ENCODE results near the gene PAM16.

Gene PAM16

GRCh38 chr16:4324492-4325252 lies 26.4 kb downstream of the PAM16 start:
- POLR2A ChIA-PET: no interaction called here
- CTCF ChIA-PET: interaction anchor here (1.6 to 17.8 kb wide), 3 partner anchors 16 to 71 kb away, joined by 4 to 201 read pairs (median 86); no protein-coding TSS in a partner anchor
- no peak for TF ChIP-seq CTCF (IDR thresholded peaks at IDR 0.05; ENCODE audit: control extremely low read depth, extremely low read depth, low read depth, missing control alignments)
- no peak for DNase-seq (ENCODE audit: extremely low spot score)

- TF ChIP-seq CTCF (IDR thresholded peaks at IDR 0.05; ENCODE audit: control extremely low read depth, extremely low read depth, low read depth, missing control alignments): no peak
- POLR2A ChIA-PET: no interaction called here
- CTCF ChIA-PET: interaction anchor here (0.7 to 17.8 kb wide), 3 partner anchors 15 to 70 kb away, joined by 3 to 201 read pairs (median 4); no protein-coding TSS in a partner anchor
- no peak for DNase-seq (ENCODE audit: extremely low spot score)
These were observed 27.2 kb downstream of the PAM16 start for GRCh38 chr16:4323845-4324488.

- POLR2A ChIA-PET: no interaction called here
- CTCF ChIA-PET: interaction anchor here (0.7 to 17.8 kb wide), 4 partner anchors 14 to 69 kb away, joined by 3 to 201 read pairs (median 4); no protein-coding TSS in a partner anchor
- DNase-seq (ENCODE audit: extremely low spot score): no peak
- TF ChIP-seq CTCF (IDR thresholded peaks at IDR 0.05; ENCODE audit: control extremely low read depth, extremely low read depth, low read depth, missing control alignments): no peak
These were observed 27.9 kb downstream of the PAM16 start for GRCh38 chr16:4323071-4323844.

GRCh38 chr16:4322121-4323052 lies 28.7 kb downstream of the PAM16 start:
- no peak for DNase-seq (ENCODE audit: extremely low spot score)
- POLR2A ChIA-PET: no interaction called here
- CTCF ChIA-PET: interaction anchor here (1.2 to 17.8 kb wide), 3 partner anchors 13 to 68 kb away, joined by 4 to 201 read pairs (median 4); no protein-coding TSS in a partner anchor
- no peak for TF ChIP-seq CTCF (IDR thresholded peaks at IDR 0.05; ENCODE audit: control extremely low read depth, extremely low read depth, low read depth, missing control alignments)

GRCh38 chr16:4321286-4322120 lies 29.6 kb downstream of the PAM16 start:
- DNase-seq (ENCODE audit: extremely low spot score): no peak
- CTCF ChIA-PET: interaction anchor here (1.0 to 17.8 kb wide), 2 partner anchors 12 to 33 kb away, joined by 4 to 201 read pairs; no protein-coding TSS in a partner anchor
- TF ChIP-seq CTCF (IDR thresholded peaks at IDR 0.05; ENCODE audit: control extremely low read depth, extremely low read depth, low read depth, missing control alignments): no peak
- POLR2A ChIA-PET: no interaction called here
